Large intestine (tissue), 3 donors: ENCODE measurements around the gene GPR141. TPM values are rescaled to one million over a fixed set of nuclear protein-coding genes. Genes with fewer than 3 reads are reported as not detected.

Experiments
- DNase-seq, 2 donors: peaks; one replicate each; pipeline versions ENCODE4 v3.0.0 to v3.0.0-alpha.2; 2013
- H3K27ac ChIP-seq: one replicate; pipeline ENCODE4 v1.5.1; 2013; ENCODE audit warnings: low read length
- H3K27me3 ChIP-seq: 2 replicates; pipeline ENCODE4 v1.6.1; 2013; ENCODE audit warnings: low read length; ENCODE audit not compliant: control insufficient read depth, insufficient read depth
- H3K36me3 ChIP-seq: 2 replicates; pipeline ENCODE4 v1.6.1; 2013; ENCODE audit warnings: low read length; ENCODE audit not compliant: control insufficient read depth, insufficient read depth
- H3K4me1 ChIP-seq: one replicate; pipeline ENCODE4 v1.6.1; 2013; ENCODE audit warnings: low read length; ENCODE audit not compliant: control insufficient read depth, insufficient read depth
- H3K4me3 ChIP-seq: one replicate; pipeline ENCODE4 v1.5.1; 2013; ENCODE audit warnings: low read length
- H3K9me3 ChIP-seq: one replicate; pipeline ENCODE4 v1.6.1; 2013; ENCODE audit warnings: mild to moderate bottlenecking, low read depth, low read length, moderate library complexity; ENCODE audit not compliant: control insufficient read depth
- WGBS: methylation state at CpG from one replicate; pipeline ENCODE4 v1.1.5; 2013; ENCODE audit warnings: low lambda C conversion rate; ENCODE audit not compliant: insufficient coverage; 5-methylcytosine and 5-hydroxymethylcytosine counted together
- polyA plus RNA-seq: library from polyadenylated mRNA; unstranded; fragments of 120-200 nt; gene quantifications from one replicate; pipeline ENCODE4 v1.2.1, GENCODE V29; 2013

Gene GPR141
- polyA plus RNA-seq, 1 donor, result 0.52 TPM

DNA sequence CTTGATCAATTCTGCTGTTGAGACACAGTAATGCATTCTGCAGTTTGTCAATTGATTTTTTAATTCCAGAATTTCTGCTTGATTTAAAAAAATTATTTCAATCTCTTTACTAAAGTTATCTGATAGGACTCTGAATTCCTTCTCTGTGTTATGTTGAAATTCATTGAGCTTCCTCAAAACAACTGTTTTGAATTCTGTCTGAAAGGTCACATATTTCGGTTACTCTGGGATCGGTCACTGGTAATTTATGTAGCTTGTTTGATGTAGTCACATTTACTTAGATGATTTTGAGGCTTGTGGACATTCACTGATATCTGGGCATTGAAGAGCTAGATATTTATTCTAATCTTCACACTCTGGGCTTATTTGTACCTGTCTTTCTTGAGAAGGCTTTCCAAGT, 97.6 kb downstream of the GPR141 start:
- Histone ChIP-seq H3K36me3 (no peaks in the 10 kb centered on the region), H3K4me3 (no peak overlapping the region), H3K9me3 (peaks cover 3% of the 10 kb centered on the region), H3K27me3 (no peaks in the 10 kb centered on the region), H3K27ac (no peak overlapping the region), H3K4me1 (no peaks in the 10 kb centered on the region)
- WGBS, result 100% methylated on average over 2 of the region's 2 CpGs
- DNase-seq, result no peak

DNA sequence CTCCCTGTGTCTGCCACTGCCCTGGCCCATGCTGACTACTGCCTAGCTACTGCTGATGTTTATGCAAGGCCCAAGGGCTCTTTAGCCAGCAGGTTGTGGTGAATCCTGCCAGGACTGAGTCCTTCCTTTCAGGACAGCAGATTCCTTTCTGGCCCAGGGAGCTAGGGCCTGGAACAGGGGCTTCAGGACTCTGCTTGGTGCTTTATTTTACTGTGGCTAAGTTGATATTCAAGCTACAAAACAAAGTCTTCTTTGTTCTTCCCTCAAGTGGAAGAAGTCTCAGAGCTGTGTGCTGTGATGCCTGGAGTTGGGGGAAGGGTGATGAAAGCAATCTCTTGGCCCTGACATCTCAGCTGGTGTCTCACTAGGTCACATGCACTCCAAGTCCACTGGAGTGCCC, 98.6 kb downstream of the GPR141 start:
- no peaks in the 10 kb centered on the region for H3K36me3 ChIP-seq
- no peak overlapping the region for H3K4me3 ChIP-seq
- H3K27ac ChIP-seq, result no peak overlapping the region
- H3K4me1 ChIP-seq, result no peaks in the 10 kb centered on the region
- peaks cover 3% of the 10 kb centered on the region for H3K9me3 ChIP-seq
- H3K27me3 ChIP-seq, result no peaks in the 10 kb centered on the region
- DNase-seq, result no peak

DNA sequence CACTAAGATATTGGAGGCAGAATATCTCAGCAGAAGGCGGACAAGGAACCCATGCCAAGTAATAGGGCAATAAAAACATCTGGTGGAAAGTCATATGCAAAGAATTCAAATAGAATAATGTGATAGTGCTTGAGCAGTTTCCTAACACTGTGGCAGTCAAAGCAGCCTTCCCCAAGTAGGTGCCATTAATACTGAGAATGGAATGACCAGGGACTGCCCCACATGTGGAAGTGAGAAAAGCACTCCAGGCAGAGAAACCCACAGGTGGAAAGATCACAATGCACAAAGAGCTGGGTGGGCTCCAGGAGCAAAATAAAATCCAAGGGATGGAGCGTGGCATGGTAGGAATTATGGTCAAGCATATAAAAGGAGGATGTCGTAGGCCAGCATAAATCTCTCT, 100.4 kb downstream of the GPR141 start:
- Histone ChIP-seq H3K27me3 (no peaks in the 10 kb centered on the region), H3K4me1 (no peaks in the 10 kb centered on the region), H3K9me3 (no peaks in the 10 kb centered on the region), H3K4me3 (no peak overlapping the region), H3K36me3 (no peaks in the 10 kb centered on the region), H3K27ac (no peak overlapping the region)
- WGBS, result 33% methylated on average over 1 of the region's 3 CpGs
- DNase-seq, result no peak

DNA sequence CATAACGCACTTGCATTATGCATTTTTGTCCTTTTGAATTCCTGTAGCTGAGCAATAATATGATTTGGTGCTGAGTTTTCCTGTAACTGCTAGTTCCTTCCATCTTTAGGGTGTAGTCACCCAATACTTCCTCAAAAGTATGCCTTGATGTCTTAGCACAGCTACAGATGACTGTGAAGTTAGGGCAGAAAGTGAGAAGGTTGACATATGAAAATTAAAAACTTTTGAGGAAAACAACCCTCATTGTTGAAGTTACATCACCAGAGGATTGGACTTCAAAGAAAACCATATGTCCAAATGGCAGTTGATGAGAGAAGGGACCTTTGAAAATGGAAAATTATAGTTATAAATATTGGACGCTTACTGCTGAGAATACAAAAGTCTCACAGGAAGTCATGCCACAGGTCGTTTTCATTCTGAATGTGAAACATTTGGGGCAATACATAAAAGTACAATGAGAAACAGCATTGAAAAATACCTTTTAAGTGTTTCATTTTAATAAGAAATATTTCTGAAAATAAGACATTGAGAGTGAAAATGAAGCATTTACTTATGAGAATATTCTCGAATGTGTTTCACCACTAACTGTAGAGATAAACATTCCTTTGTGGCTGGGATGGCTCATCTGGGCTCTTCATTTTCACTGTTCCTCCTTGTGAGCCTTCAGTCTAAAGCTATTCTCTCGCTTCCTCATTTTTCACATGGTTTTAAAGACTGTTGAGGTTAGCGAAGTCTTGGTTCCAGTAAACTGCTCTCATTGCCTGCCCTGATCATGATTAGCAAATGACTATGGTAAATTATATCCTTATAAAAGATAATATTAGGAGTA, 103.4 kb downstream of the GPR141 start:
- Histone ChIP-seq H3K4me3 (no peak overlapping the region), H3K9me3 (no peaks in the 10 kb centered on the region), H3K4me1 (no peaks in the 10 kb centered on the region), H3K27ac (no peak overlapping the region), H3K36me3 (no peaks in the 10 kb centered on the region), H3K27me3 (no peaks in the 10 kb centered on the region)
- no peak for DNase-seq
- 76% methylated on average over 4 of the region's 6 CpGs for WGBS

Other genes with a start within 250 kb of the GPR141 start
- gene ELMO1, start 234.9 kb upstream of the GPR141 start, polyA plus RNA-seq, result 9.5 TPM
- gene NME8, start 164.8 kb downstream of the GPR141 start, polyA plus RNA-seq, result 0.04 TPM
- gene SFRP4, start 233.1 kb downstream of the GPR141 start, polyA plus RNA-seq, result 0.79 TPM
- gene EPDR1, start 236.9 kb downstream of the GPR141 start, polyA plus RNA-seq, result 5.8 TPM